Stimulated activated CD4-positive, alpha-beta T cell treated with anti-CD3 and anti-CD28 coated beads, Interleukin-2, amount 100 ng/mL, for 4 hours (primary cell): ENCODE data around the gene CDKN2D.
"Not testable (repeated sequence)": the region's sequence is repeated elsewhere in the genome, so short reads cannot be mapped to it uniquely, and the experiment has no call there.

Experiments used
- DNase-seq: peaks from one replicate; pipeline ENCODE4 v3.0.0-alpha.2; 2020; ENCODE audit warnings: low read depth

The CDKN2D gene

DNA sequence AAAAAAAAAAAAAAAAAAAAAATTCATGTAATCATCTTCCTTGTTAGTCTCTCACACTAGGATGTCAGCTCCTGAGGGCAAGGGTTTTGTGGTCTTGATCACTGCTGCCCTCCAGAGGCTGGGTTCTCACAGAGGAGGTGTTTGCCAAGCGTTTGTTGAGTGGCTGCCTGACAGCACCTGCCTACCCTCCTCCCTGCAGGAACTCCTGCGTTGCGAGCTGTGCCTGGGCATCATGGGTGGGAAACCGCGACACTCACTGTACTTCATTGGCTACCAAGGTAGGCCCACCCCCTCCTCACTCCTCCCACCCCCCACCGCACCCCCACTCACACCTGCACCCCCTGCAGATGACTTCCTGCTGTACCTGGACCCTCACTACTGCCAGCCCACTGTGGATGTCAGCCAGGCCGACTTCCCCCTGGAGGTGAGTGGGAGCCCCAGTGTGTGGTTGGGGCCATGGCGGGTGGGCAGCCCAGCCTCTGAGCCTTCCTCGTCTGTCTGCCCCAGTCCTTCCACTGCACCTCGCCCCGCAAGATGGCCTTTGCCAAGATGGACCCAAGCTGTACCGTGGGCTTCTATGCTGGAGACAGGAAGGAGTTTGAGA is 17.0 kb downstream of the CDKN2D start:
- no peak for DNase-seq

DNA sequence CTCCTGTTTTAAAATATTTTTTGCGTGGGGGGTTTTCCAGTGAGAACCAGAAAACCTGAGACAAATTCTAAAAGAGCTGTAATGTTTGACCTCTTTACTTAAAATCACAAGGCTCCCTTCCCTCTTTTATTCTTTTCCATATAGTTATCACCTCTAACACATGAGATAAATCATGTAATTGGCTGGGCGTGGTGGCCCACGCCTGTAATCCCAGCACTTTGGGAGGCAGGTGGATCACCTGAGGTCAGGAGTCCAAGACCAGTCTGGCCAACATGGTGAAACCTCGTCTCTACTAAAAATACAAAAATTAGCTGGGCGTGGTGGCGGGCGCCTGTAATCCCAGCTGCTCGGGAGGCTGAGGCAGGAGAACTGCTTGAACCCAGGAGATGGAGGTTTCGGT is 17.8 kb downstream of the CDKN2D start:
- not testable (repeated sequence) for DNase-seq

DNA sequence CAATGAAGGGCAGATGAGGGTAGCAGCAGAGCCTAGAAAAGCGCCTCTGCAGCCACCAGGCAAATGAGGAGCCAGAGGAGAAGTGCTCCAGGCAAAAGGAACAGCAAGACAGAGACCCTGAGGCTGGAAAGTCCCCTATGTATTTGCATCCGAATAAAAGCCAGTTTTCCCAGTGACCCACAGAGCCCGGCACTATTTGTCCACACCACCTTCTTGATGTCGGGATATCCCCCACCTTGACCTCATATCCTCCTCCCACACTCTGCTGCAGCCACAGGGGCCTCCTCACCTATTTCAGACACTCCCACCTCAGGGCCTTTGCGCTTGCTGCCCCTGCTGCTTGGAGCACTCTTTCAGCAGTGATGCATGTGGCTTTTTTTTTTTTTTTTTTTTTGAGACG is 18.4 kb downstream of the CDKN2D start:
- no peak for DNase-seq

DNA sequence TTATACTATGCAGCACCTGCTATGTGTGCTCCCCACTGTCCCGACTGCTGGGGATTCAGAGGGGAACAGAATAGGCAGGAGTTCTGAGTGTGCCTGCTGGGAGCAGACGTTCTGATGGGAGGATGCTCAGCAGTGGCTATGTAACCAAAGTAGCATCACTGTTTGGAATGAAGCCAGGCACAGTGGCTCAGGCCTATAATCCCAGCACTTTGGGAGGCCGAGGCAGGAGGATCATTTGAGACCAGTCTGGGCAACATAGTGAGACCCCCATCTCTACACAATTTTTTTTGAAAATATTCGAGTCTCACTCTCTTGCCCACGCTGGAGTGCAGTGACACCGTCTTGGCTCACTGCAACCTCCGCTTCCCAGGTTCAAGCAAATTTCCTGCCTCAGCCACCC is 19.0 kb downstream of the CDKN2D start:
- no peak for DNase-seq

DNA sequence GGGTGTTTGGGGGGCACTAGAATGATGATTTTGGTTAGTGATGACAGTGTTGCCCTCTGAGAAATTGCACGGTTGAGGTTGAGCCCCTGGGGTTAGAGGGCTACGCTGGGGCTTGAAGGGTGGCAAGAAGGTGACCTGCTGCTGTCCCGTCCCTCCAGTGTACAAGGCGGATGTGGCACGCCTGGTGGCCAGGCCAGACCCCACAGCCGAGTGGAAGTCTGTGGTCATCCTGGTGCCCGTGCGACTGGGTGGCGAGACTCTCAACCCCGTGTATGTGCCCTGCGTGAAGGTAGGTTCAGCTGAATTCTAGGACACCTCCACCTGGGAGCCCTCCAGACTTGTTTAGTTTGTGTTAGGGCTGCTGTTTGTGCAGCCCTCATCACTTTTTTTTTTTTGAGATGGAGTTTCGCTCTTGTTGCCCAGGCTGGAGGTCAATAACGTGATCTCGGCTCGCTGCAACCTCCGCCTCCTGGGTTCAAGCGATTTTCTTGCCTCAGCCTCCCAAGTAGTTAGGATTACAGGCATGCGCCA is 20.0 kb downstream of the CDKN2D start:
- DNase-seq, result no peak

DNA sequence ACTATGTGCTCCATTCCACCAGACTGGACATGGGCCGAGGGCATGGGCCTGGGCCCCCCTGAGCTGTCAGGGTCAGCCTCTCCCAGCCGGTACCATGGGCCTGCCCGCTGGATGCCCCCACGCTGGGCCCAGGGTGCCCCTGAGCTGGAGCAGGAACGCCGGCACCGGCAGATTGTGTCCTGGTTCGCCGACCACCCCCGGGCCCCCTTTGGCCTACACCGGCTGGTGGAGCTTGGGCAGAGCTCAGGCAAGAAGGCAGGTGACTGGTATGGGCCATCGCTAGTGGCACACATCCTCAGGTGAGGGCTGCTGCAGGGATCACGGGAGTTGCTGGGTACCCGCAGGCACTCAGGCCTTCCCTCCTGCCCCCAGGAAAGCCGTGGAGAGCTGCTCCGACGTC is 22.0 kb downstream of the CDKN2D start:
- DNase-seq, result no peak

DNA sequence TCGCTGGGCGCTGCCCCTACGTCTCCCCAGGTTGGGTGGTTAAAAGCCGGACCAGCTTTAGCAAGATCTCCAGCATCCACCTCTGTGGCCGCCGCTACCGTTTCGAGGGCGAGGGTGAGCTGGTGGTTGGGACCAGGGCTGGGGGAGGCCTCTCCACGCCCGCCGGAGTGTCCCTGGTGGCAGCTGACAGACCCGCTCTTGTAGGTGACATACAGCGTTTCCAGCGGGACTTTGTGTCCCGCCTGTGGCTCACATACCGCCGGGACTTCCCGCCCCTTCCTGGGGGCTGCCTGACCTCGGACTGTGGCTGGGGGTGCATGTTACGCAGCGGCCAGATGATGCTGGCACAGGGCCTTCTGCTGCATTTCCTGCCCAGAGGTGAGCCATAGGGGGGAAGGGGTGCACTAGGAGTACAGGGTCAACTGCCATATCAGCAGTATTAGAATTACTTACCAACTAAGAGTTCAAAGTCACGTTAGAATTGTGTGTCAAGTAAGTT is 24.0 kb downstream of the CDKN2D start:
- no peak for DNase-seq

DNA sequence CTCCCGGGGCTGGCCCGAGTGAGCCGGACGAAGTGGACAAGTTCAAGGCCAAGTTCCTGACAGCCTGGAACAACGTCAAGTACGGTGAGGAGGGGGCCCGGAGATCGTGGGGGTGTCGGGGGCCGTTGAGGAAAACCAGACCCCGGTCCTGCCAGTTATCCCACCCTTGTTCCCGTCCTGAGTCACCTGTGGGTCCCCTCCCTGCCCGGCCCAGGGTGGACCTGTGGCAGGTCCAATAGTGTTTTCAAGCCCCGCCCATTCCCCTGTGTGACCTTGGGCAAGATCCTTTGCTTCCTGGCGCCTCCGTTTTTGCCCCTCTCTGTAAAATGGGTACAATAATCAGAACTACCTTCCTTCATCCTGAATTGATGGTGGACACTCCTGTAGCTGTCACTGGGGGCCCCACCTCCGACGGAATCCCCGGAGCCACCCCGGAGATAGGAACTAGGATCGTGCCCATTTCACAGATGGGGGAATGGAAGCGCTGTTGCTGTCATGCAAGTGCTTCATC is 24.5 kb downstream of the CDKN2D start:
- no peak for DNase-seq

DNA sequence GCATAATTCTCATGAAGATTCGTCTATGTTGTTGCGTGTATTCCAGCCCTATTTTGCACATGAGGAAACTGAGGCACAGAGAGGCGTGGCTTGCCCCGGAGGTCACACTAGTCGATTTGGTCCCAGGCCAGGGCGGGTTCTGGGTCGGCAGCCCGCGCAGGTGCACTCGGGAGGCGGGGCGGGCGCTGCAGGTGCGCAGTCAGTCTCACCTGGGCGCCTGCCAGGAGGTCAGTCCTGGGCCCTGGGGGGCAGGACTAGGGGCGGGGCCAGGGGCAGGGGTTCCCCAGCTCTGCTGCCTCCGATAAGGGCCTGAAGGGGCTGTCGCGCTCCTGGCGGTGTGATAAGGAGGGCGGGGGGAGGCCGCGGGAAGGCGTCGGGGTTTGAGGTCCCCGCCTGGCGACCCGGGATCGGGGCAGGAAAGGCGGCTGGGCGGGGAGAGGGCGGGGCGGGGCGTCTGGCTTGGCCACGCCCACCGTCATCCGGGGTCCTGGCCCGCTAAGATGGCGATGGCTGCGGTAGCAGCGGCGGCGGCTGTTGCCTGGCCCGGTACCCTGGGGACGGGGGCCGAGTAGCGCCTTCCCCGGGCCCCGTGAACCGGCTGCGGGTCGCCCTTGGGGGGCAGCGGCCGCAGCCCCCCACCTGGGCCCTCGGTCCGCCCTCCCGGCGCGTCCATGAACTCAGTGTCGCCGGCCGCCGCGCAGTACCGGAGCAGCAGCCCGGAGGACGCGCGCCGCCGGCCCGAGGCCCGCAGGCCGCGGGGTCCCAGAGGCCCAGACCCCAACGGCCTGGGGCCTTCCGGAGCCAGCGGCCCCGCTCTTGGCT is 25.1 kb downstream of the CDKN2D start, which contains the start of gene ATG4D:
TSS of gene ATG4D (plus strand) at position 485 of the 822 bp plus-strand sequence. CDS start at position 672, 187 bp downstream.
- DNase-seq, result peak; percentile 69

DNA sequence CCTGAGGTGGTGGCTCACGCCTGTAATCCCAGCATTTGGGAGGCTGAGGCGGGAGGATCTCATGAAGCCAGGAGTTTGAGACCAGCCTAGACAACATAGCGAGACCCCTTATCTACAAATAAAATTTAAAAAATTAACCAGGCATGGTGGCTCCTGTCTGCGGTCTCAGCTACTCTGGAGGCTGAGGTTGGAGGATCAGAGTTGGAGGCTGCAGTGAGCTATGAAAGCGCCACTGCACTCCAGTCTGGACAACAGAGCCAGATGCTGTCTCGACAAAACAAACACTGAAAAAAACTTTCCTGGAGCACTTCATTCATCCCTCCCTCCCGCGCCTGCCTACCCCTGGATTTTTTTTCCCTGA is 25.7 kb downstream of the CDKN2D start:
- no peak for DNase-seq

DNA sequence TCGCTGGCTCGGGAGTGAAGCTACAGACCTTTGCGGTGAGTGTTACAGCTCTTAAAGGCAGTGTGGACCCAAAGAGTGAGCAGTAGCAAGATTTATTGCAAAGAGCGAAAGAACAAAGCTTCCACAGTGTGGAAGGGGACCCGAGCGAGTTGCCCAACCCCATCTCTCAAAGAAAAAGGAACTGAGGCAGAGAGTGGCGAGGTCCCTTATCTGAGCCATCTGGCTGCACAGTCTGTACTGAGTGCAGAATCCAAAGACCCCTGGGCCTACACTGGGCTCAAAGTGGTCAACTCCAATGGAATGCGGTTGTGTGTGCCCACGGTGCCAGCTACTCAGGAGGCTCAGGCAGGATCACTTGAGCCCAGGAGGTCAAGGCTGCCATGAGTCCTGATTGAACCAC is 29.8 kb downstream of the CDKN2D start:
- not testable (repeated sequence) for DNase-seq

DNA sequence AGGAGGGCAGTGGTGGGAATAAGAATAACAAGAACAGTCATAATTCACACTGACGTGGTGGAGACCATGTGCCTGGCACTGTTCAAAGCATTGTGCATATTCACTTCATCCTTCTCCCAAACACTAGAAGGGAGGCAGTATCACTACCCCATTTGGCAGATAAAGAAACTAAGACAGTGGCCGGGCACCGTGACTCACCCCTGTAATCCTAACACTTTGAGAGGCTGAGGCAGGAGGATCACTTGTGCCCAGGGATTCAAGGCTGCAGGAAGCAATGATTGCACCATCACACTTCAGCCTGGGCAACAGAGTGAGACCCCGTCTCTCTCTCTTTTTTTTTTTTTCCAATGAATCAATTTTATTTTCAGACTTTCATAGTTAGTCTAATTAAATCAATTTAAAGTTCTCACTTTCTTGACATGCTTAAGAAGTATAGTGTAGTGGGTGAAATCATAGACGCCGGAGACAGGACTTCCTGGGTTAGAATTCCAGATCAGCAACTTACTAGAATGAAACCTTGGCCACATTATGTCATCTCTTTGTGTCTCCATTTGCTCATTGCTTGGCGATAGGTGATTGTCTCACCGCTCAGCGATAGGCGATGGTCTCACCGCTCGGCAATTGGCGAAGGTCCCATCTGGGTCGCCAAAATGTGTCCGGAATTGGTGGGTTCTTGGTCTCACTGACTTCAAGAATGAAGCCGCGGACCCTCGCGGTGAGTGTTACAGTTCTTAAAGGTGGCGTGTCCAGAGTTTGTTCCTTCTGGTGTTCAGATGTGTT is 30.4 kb downstream of the CDKN2D start:
- DNase-seq, result no peak

DNA sequence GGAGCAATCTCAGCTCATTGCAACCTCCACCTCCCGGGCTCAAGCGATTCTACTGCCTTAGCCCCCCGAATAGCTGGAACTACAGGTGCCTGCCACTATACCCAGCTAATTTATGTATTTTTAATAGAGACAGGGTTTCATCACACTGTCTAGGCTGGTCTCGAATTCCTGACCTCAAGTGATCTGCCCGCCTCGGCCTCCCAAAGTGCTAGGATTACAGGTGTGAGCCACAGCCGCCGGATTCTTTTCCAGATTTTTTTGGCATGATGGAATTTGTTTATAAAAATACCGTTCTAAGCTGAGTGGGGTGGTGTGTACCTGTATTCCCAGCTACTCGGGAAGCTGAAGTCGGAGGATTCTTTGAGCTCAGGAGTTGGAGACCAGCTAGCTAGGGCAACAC is 31.1 kb downstream of the CDKN2D start:
- DNase-seq, result no peak

DNA sequence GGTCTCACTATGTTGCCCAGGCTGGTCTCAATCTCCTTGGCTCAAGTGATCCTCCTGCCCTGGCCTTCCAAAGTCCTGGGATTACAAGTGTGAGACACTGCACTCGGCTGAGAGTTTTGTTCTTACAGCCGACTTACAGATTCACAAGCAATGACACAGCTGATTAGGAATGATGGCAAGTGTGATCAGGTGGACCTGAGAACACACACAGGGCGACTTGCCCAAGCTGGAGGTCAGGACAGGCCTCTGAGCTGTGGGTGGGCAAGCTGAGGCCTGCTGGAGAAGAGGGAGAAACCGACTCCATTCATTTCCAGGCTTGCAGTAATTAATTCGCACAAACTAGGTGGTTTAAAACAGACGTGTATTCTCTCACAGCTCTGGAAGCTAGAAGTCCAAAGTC is 33.2 kb downstream of the CDKN2D start:
- DNase-seq, result no peak

DNA sequence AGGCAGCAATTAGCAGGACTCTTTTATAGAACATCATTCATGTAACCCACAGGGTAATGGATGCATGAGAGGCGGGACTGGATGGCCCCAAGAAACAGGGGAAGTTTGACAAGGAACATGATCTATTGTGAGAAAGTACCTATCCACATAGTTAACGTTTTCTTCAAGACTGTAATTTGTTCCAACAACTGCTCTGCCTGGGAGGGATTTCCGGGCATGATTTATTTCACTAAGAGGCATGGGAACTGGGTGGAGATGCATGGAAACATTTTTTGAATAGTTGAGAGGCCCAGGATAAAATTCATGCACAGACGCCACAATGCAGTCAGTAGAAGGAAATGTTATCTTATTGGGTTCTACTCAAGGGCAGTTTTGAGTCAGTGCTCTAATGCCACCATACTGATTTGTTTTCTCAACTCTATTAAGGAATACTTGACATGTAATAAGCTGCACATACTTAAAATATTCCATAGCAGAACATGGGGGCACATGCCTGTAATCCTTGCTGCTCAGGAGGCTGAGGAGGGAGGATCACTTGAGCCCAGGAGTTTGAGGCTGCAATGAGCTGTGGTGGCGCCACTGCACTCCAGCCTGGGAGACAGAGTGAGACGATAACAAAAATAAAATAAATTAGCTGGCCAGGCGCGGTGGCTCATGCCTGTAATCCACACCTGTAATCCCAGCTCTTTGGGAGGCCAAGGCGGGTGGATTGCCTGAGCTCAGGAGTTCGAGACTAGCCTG is 35.0 kb downstream of the CDKN2D start:
- DNase-seq, result no peak

DNA sequence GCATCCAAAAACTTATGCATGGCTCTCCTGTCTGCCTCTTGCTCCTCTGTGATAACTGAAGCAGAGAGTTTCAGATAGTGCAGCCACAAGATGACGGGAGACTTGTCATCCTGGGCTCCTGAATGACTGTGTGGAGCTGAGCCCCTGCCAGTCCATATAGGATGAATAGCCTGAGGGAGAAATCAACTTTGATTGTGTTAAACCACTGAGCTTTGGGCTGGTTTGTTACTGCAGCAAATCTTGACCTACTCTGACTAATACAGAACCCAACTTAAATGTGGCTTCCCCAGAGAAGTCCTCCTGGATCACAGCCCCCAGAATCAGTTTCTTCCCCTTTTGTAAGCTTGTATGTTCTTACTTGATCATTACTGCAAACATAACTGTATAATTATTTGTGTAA is 36.3 kb downstream of the CDKN2D start:
- DNase-seq, result no peak

DNA sequence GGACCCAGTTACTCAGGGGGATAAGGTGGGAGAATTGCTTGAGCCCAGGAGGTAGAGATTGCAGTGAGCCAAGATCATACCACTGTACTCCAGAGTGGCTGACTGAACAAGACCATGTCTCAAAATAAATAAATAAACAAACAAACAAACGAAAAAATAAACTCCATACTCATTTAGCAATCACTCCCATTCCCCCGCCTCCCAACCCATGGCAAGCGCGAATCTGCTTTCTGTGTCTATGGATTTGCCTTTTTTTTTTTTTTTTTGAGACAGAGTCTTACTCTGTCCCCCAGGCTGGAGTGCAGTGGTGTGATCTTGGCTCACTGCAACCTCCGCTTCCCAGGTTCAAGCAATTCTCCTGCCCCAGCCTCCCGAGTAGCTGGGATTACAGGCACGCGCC is 41.9 kb downstream of the CDKN2D start:
- DNase-seq, result not testable (repeated sequence)

DNA sequence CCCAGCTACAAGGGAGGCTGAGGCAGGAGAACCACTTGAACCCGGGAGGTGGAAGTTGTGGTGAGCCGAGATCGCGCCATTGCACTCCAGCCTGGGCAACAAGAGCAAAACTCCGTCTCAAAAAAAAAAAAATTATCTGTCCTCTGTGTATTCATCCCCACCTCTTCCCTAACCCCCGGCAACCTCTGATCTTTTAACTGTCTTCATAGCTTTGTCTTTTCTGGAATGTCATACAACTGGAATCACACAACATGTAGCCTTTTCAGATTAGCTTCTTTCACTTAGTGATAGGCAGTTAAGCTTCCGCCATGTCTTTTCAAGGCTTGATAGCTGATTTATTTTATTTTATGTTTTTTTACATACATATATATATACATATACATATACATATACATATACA is 43.1 kb downstream of the CDKN2D start:
- no peak for DNase-seq

DNA sequence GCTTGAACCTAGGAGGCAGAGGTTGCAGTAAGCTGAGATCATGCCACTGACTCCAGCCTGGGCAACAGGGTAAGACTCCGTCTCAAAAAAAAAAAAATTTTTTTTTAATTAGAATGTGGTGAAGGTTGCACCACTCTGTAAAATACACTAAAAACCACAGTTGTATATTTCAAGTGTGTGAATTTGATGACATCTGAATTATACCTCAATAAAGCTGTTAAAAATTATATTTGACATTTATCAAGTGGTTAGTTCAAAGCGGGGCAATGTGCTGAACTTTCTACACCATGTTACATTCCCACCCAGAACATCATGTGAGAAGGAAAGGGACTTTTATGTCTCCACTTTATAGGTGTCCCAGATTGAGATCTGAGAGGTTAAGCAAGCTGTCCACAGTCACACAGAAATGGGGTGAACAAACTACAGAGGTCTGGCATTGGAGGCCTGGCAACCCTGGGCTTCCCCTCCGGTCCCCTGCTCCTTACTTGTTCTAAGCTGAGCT is 45.6 kb downstream of the CDKN2D start:
- no peak for DNase-seq

DNA sequence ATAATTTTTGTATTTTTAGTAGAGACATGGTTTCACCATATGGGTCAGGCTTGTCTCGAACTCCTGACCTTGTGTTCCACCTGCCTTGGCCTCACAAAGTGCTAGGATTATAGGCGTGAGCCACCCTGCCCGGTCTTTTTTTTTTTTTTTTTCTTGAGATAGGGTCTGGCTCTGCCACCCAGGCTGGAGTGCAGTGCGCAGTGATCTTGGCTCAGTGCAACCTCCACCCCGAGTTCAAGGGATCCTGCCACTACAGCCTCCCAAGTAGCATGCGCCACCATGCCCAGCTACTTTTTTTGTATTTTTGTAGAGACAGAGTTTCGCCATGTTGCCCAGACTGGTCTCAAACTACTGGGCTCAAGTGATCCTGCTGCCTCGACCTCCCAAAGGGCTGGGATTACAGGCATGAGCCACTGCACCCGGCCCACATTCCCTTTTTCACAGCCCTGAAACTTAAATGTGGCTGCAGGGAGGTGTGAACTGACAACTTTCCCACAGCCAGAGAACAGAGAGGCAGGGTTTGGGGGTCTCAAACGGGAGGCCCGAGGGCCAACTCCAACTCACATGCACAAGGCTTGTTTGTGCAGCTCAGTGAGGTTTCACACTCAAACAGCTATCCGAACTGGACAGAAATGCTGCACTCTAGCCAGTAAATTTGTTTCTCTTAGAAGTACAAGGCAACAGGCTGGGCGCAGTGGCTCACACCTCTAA is 47.2 kb downstream of the CDKN2D start:
- DNase-seq, result no peak
